HG03064 (cell line): ENCODE measurements around the gene PRSS33.

Experiments used
- ATAC-seq: cut with Tn5 transposase; IDR thresholded peaks from one replicate; pipeline ENCODE4 v1.9.1; 2021; ENCODE audit warnings: low read depth; ENCODE audit not compliant: unreplicated experiment

PRSS33 gene

GRCh38 chr16:2821487-2822157 is 34.3 kb upstream of the PRSS33 start:
- no peak for ATAC-seq

- ATAC-seq: no peak
Measured at GRCh38 chr16:2820836-2821486, 33.6 kb upstream of the PRSS33 start.

- ATAC-seq: no peak
Measured at GRCh38 chr16:2819939-2820835, 32.8 kb upstream of the PRSS33 start.

- ATAC-seq: no peak
Measured at GRCh38 chr16:2819179-2819938, 32.0 kb upstream of the PRSS33 start.

- no peak for ATAC-seq
Measured at GRCh38 chr16:2818272-2818876, 31.0 kb upstream of the PRSS33 start.

GRCh38 chr16:2817340-2818271 is 30.2 kb upstream of the PRSS33 start:
- ATAC-seq: no peak

GRCh38 chr16:2816751-2817339 is 29.5 kb upstream of the PRSS33 start, which contains the start of gene PRSS21:
PRSS21 (plus strand) TSS chr16:2817237; CDS start chr16:2817269, 32 bp downstream.
- no peak for ATAC-seq

GRCh38 chr16:2815299-2815771 is 28.0 kb upstream of the PRSS33 start:
- ATAC-seq: no peak

GRCh38 chr16:2814551-2815298 is 27.4 kb upstream of the PRSS33 start:
- ATAC-seq: no peak

GRCh38 chr16:2813771-2814221 is 26.4 kb upstream of the PRSS33 start:
- no peak for ATAC-seq

GRCh38 chr16:2811703-2812471 is 24.5 kb upstream of the PRSS33 start:
- ATAC-seq: no peak

GRCh38 chr16:2810651-2811050 is 23.3 kb upstream of the PRSS33 start:
- ATAC-seq: no peak

- no peak for ATAC-seq
Measured at GRCh38 chr16:2809149-2809760, 21.9 kb upstream of the PRSS33 start.

GRCh38 chr16:2808181-2808580 is 20.8 kb upstream of the PRSS33 start:
- ATAC-seq: no peak

GRCh38 chr16:2806286-2806685 is 18.9 kb upstream of the PRSS33 start:
- ATAC-seq: no peak

GRCh38 chr16:2804728-2805127 is 17.4 kb upstream of the PRSS33 start:
- no peak for ATAC-seq
